ENCODE measurements around the gene POU3F2.

POU3F2 gene

DNA sequence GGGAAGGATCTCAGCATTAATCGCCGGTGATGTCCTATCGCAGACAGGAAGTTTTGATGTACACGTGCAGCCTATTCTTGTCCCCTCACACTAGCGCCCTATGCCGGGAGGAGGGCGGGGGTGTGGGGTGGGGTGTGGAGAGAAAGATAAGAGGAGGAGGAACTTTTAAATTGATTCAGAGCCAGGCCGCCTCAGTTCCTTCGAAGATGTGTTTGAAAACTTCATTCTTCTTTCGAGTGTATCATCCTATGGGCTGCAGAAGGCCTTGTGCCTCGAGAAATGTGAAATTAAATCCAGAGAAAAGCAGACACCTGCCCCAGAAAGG is 2.5 kb upstream of the POU3F2 start:
- Histone ChIP-seq H3K27me3 (ENCODE audit: control insufficient read depth, insufficient read depth, low read length) (peaks cover 96% of the 10 kb centered on the region), H3K36me3 (ENCODE audit: control insufficient read depth, insufficient read depth, low read length) (no peaks in the 10 kb centered on the region), H3K4me3 (ENCODE audit: low read depth, low read length) (peak overlapping the region; percentile 57), H3K4me1 (ENCODE audit: control insufficient read depth, insufficient read depth, low read length) (peaks cover 49% of the 10 kb centered on the region), H3K9ac (ENCODE audit: low read depth, low read length) (no peak overlapping the region), H3K9me3 (ENCODE audit: control insufficient read depth, insufficient read depth, low read length) (no peaks in the 10 kb centered on the region), H3K27ac (ENCODE audit: low read depth, low read length) (no peak overlapping the region)

DNA sequence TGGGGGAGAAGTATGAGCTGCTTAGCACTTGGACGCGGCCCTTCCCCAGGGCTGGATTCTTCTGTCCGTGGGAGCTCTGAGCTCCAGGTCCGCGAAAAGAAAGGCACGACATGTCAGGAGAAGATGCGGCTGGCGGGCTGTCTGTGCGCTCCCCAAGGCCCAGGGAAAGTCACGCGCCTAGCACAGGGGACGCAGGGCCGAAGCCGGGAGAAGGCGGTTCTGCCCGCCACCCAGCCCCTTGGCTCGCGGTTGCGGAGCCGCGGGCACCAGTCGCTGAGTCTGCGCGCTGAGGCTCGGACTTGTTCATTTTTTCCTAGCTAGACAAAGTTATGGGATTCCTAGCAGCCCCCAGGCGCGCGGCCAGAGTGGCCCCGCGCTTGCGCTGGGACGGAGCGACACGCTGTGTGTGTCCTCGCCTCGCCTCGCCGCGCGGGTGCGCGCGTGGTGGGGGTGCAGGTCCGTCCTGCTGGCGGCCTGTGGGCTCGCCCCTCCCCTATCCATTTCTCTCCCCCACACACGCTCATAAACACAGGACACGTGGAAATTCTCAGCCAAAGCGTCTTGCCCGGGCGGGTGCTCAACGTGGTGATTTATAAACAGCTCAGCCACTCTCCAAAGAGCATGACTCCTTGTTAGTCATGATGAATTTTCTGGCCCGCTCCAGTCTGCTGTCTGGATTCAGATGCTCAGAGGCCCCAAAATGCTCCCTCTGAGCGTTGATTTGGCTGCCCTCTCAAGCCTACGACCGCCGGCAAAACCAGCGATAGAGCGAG is 1.9 kb upstream of the POU3F2 start:
- Histone ChIP-seq H3K36me3 (ENCODE audit: control insufficient read depth, insufficient read depth, low read length) (no peaks in the 10 kb centered on the region), H3K27ac (ENCODE audit: low read depth, low read length) (no peak overlapping the region), H3K9ac (ENCODE audit: low read depth, low read length) (no peak overlapping the region), H3K4me3 (ENCODE audit: low read depth, low read length) (peak overlapping the region; percentile 57), H3K4me1 (ENCODE audit: control insufficient read depth, insufficient read depth, low read length) (peaks cover 50% of the 10 kb centered on the region), H3K27me3 (ENCODE audit: control insufficient read depth, insufficient read depth, low read length) (peaks cover 96% of the 10 kb centered on the region), H3K9me3 (ENCODE audit: control insufficient read depth, insufficient read depth, low read length) (no peaks in the 10 kb centered on the region)

DNA sequence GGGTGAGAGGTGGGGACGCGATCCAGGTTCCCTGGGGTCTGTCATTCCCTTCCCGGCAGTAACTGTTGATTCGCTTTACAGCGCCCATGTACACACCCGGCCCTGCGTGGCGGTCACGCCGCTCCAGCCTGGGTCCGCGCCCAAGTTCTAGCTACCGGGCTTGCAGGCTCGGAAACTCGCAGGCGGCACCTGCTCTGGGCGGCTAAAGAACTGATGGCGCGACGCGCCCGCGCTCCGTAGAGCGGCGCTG is 1.4 kb upstream of the POU3F2 start:
- no peaks in the 10 kb centered on the region for H3K36me3 ChIP-seq (ENCODE audit: control insufficient read depth, insufficient read depth, low read length)
- H3K27me3 ChIP-seq (ENCODE audit: control insufficient read depth, insufficient read depth, low read length), result peaks cover 96% of the 10 kb centered on the region
- no peak overlapping the region for H3K27ac ChIP-seq (ENCODE audit: low read depth, low read length)
- H3K9me3 ChIP-seq (ENCODE audit: control insufficient read depth, insufficient read depth, low read length), result no peaks in the 10 kb centered on the region
- H3K9ac ChIP-seq (ENCODE audit: low read depth, low read length), result no peak overlapping the region
- H3K4me3 ChIP-seq (ENCODE audit: low read depth, low read length), result peak overlapping the region; percentile 57
- H3K4me1 ChIP-seq (ENCODE audit: control insufficient read depth, insufficient read depth, low read length), result peaks cover 55% of the 10 kb centered on the region

DNA sequence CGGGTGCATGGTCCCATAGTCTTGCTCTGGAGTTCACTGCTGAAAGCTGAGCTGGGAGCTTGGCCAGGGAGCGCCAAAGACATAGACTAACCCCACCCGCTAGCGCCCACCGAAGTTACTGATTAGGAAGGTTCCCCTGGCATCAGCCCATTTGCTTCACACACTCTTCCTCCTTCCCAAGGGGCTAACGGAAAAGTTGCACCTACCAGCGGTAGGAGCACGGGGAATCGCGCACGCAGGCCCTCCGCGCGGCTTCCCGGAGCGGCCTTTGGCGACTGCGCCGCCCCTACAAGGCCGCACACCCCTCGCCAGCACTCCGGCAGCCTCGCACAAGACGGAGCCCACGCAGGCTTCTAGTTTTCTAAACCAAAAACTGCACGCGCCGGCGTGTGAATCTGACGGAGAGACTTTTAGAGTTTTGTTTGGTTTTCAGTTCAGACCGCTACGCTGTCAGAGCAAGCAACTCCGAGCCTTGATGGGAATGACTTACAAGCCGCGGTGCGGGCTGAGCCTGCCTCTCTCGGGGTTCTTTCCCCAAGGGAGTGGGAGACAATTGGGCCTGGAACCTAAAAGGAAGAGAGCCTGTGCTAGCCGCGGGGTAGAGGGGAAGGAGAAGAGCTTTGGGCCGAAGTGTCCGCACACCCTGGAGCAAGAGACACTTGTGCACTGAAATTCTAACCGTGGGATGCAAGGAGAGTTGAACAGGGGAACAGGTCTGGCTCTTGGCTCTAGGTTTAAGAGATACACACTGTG is 891 bp upstream of the POU3F2 start:
- Histone ChIP-seq H3K4me3 (ENCODE audit: low read depth, low read length) (peak overlapping the region; percentile 57), H3K27ac (ENCODE audit: low read depth, low read length) (no peak overlapping the region), H3K9ac (ENCODE audit: low read depth, low read length) (no peak overlapping the region), H3K36me3 (ENCODE audit: control insufficient read depth, insufficient read depth, low read length) (no peaks in the 10 kb centered on the region), H3K9me3 (ENCODE audit: control insufficient read depth, insufficient read depth, low read length) (no peaks in the 10 kb centered on the region), H3K27me3 (ENCODE audit: control insufficient read depth, insufficient read depth, low read length) (peaks cover 96% of the 10 kb centered on the region), H3K4me1 (ENCODE audit: control insufficient read depth, insufficient read depth, low read length) (peaks cover 56% of the 10 kb centered on the region)

GRCh38 chr6:98835149-98836024 is 1.0 kb downstream of the POU3F2 start:
- Histone ChIP-seq H3K9ac (ENCODE audit: low read depth, low read length) (no peak overlapping the region), H3K4me1 (ENCODE audit: control insufficient read depth, insufficient read depth, low read length) (peaks cover 53% of the 10 kb centered on the region), H3K27me3 (ENCODE audit: control insufficient read depth, insufficient read depth, low read length) (peaks cover 96% of the 10 kb centered on the region), H3K4me3 (ENCODE audit: low read depth, low read length) (peak overlapping the region; percentile 42), H3K9me3 (ENCODE audit: control insufficient read depth, insufficient read depth, low read length) (no peaks in the 10 kb centered on the region), H3K36me3 (ENCODE audit: control insufficient read depth, insufficient read depth, low read length) (no peaks in the 10 kb centered on the region), H3K27ac (ENCODE audit: low read depth, low read length) (no peak overlapping the region)

DNA sequence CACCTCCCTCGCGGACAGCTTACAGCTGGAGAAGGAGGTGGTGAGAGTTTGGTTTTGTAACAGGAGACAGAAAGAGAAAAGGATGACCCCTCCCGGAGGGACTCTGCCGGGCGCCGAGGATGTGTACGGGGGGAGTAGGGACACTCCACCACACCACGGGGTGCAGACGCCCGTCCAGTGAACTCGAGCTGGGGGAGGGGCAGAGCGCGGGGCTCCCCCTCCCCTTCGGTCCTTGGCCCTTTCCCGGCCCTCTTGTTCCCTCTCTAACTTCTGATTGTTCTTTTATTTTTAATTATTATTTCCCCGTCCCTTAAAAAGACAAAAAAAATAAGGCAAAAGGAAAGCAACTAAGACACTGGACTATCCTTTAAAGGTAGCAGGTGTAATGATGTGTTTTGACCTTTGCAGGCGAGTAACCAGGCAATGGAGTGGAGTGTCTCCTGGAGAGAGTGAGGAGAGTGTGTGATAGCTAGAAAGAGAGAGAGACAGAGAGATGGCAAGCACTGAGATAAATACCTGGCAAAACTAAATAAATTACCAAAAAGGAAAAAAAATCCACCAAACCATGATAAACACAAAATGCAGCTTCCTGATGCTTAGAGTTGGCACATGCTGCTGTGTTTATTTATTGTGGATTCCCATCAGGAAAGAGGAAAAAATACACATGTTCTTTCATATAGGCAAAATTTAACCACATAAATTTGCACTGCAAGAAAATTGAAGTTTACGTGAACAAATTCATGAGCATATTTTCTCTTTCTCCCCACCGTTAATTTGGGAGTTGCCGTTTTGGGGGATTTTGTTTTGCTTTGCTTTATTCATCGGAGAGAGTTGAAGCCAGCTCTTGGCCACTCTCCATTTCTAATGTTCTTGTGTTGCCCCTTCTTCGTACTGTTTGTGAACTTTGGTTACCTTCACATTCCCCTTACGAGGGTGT is 1.9 kb downstream of the POU3F2 start:
- Histone ChIP-seq H3K27me3 (ENCODE audit: control insufficient read depth, insufficient read depth, low read length) (peaks cover 96% of the 10 kb centered on the region), H3K36me3 (ENCODE audit: control insufficient read depth, insufficient read depth, low read length) (no peaks in the 10 kb centered on the region), H3K9me3 (ENCODE audit: control insufficient read depth, insufficient read depth, low read length) (no peaks in the 10 kb centered on the region), H3K4me3 (ENCODE audit: low read depth, low read length) (peak overlapping the region; percentile 42), H3K27ac (ENCODE audit: low read depth, low read length) (no peak overlapping the region), H3K9ac (ENCODE audit: low read depth, low read length) (no peak overlapping the region), H3K4me1 (ENCODE audit: control insufficient read depth, insufficient read depth, low read length) (peaks cover 46% of the 10 kb centered on the region)

GRCh38 chr6:98836962-98837944 is 2.9 kb downstream of the POU3F2 start:
- Histone ChIP-seq H3K9me3 (ENCODE audit: control insufficient read depth, insufficient read depth, low read length) (no peaks in the 10 kb centered on the region), H3K4me1 (ENCODE audit: control insufficient read depth, insufficient read depth, low read length) (peaks cover 41% of the 10 kb centered on the region), H3K36me3 (ENCODE audit: control insufficient read depth, insufficient read depth, low read length) (no peaks in the 10 kb centered on the region), H3K27me3 (ENCODE audit: control insufficient read depth, insufficient read depth, low read length) (peaks cover 96% of the 10 kb centered on the region), H3K4me3 (ENCODE audit: low read depth, low read length) (peak overlapping the region; percentile 42; the same call in 1 of the 2 replicates), H3K27ac (ENCODE audit: low read depth, low read length) (no peak overlapping the region), H3K9ac (ENCODE audit: low read depth, low read length) (no peak overlapping the region)

- no peak overlapping the region for H3K27ac ChIP-seq (ENCODE audit: low read depth, low read length)
- H3K36me3 ChIP-seq (ENCODE audit: control insufficient read depth, insufficient read depth, low read length), result no peaks in the 10 kb centered on the region
- no peak overlapping the region for H3K9ac ChIP-seq (ENCODE audit: low read depth, low read length)
- H3K4me1 ChIP-seq (ENCODE audit: control insufficient read depth, insufficient read depth, low read length), result peaks cover 39% of the 10 kb centered on the region
- peaks cover 96% of the 10 kb centered on the region for H3K27me3 ChIP-seq (ENCODE audit: control insufficient read depth, insufficient read depth, low read length)
- no peaks in the 10 kb centered on the region for H3K9me3 ChIP-seq (ENCODE audit: control insufficient read depth, insufficient read depth, low read length)
- H3K4me3 ChIP-seq (ENCODE audit: low read depth, low read length), result no peak overlapping the region
Measured at GRCh38 chr6:98838032-98838431, 3.7 kb downstream of the POU3F2 start.

GRCh38 chr6:98838975-98839374 is 4.6 kb downstream of the POU3F2 start:
- H3K9ac ChIP-seq (ENCODE audit: low read depth, low read length), result no peak overlapping the region
- no peak overlapping the region for H3K27ac ChIP-seq (ENCODE audit: low read depth, low read length)
- no peaks in the 10 kb centered on the region for H3K9me3 ChIP-seq (ENCODE audit: control insufficient read depth, insufficient read depth, low read length)
- H3K27me3 ChIP-seq (ENCODE audit: control insufficient read depth, insufficient read depth, low read length), result peaks cover 96% of the 10 kb centered on the region
- no peak overlapping the region for H3K4me3 ChIP-seq (ENCODE audit: low read depth, low read length)
- H3K4me1 ChIP-seq (ENCODE audit: control insufficient read depth, insufficient read depth, low read length), result peaks cover 42% of the 10 kb centered on the region
- H3K36me3 ChIP-seq (ENCODE audit: control insufficient read depth, insufficient read depth, low read length), result no peaks in the 10 kb centered on the region
